PFSK-1 (cell line): Measurements from ENCODE around the gene FADS2.

Experiments
- POLR2AphosphoS5 ChIP-seq: IDR thresholded peaks from 2 replicates; pipeline ENCODE4 v1.6.1; 2012; ENCODE audit warnings: low read depth, mild to moderate bottlenecking, control low read depth, low read length, moderate library complexity
- TF ChIP-seq, protein P1 (sequence below), 2 experiments: IDR thresholded peaks; 2 replicates each; pipeline versions ENCODE4 v1.6.1 to v1.8.0; 2011 to 2012; ENCODE audit warnings: low read depth in 2 of 2, low read length in 2 of 2, control low read depth in 1 of 2, inconsistent platforms in 1 of 2, mild to moderate bottlenecking in 1 of 2, moderate library complexity in 1 of 2; ENCODE audit not compliant: insufficient read depth in 1 of 2

DNA sequence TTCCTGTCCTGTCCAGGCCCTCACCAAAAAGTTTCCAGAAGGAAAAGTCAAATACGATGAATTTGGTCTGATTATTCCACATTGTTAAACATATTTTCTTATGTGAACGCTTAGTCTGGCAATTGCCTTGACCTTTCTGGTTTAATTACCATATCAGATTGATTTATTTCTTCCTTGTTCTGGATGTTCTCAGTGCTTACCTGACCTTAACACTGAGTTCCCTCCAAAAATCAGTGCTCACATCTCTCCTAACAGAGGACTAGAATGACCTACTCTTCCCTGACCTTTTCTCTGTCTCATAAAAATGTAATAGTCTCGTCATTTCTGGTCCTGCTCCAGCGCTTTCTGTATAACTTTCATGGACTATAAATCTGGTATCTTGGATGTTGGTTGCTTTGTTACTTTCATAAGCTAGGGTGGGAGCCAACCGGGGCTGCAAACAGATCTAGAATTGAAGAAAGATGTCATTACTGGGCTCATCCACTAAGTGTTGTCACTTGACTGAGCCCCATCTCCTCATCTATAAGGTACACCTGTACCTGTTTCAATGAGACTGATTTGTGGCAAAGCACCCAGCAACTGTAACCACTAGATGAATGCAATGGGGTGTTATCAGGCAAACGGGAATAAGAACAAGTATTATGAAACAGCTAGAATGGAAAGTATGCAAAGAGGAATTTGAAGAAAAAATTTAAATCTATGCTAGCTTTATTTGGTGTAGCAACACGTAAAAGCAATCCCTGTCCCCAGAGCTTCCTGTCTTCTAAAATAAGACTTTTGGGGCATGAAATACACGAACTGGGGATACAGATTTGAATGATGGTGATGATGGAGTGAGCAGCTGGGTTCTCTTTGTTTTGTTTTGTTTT is 2.4 kb downstream of the FADS2 start:
- TF ChIP-seq POLR2AphosphoS5, result no peak
- TF ChIP-seq, protein P1, sequence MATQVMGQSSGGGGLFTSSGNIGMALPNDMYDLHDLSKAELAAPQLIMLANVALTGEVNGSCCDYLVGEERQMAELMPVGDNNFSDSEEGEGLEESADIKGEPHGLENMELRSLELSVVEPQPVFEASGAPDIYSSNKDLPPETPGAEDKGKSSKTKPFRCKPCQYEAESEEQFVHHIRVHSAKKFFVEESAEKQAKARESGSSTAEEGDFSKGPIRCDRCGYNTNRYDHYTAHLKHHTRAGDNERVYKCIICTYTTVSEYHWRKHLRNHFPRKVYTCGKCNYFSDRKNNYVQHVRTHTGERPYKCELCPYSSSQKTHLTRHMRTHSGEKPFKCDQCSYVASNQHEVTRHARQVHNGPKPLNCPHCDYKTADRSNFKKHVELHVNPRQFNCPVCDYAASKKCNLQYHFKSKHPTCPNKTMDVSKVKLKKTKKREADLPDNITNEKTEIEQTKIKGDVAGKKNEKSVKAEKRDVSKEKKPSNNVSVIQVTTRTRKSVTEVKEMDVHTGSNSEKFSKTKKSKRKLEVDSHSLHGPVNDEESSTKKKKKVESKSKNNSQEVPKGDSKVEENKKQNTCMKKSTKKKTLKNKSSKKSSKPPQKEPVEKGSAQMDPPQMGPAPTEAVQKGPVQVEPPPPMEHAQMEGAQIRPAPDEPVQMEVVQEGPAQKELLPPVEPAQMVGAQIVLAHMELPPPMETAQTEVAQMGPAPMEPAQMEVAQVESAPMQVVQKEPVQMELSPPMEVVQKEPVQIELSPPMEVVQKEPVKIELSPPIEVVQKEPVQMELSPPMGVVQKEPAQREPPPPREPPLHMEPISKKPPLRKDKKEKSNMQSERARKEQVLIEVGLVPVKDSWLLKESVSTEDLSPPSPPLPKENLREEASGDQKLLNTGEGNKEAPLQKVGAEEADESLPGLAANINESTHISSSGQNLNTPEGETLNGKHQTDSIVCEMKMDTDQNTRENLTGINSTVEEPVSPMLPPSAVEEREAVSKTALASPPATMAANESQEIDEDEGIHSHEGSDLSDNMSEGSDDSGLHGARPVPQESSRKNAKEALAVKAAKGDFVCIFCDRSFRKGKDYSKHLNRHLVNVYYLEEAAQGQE (IDR thresholded peaks at IDR 0.05; ENCODE audit: insufficient read depth in 1 of 2, low read depth in 2 of 2, low read length in 2 of 2), result no peak
